Measurements from ENCODE around the gene LDAF1.

DNA sequence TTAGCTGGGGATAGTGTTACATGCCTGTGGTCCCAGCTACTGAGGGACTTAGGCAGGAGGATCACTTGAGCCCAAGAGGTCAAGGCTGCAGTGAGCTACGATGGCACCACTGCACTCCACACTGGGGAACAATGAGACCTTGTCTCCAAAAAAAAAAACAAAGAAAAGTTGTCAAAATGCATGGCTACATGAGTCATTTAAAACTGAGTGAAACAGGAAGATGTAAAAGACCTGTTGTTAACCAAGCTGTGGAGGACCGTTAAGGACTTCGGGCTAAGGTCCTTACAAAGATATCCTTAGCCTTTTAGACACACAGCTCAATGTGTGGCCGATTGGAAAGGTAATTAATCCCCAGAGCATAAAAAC lies 27.8 kb downstream of the LDAF1 start:
- no peak for TF ChIP-seq POLR2A (IDR thresholded peaks at IDR 0.05)
- TF ChIP-seq, protein P1, sequence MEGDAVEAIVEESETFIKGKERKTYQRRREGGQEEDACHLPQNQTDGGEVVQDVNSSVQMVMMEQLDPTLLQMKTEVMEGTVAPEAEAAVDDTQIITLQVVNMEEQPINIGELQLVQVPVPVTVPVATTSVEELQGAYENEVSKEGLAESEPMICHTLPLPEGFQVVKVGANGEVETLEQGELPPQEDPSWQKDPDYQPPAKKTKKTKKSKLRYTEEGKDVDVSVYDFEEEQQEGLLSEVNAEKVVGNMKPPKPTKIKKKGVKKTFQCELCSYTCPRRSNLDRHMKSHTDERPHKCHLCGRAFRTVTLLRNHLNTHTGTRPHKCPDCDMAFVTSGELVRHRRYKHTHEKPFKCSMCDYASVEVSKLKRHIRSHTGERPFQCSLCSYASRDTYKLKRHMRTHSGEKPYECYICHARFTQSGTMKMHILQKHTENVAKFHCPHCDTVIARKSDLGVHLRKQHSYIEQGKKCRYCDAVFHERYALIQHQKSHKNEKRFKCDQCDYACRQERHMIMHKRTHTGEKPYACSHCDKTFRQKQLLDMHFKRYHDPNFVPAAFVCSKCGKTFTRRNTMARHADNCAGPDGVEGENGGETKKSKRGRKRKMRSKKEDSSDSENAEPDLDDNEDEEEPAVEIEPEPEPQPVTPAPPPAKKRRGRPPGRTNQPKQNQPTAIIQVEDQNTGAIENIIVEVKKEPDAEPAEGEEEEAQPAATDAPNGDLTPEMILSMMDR (IDR thresholded peaks at IDR 0.05) = no peak
- no peak for TF ChIP-seq POLR2AphosphoS5 (IDR thresholded peaks at IDR 0.05; ENCODE audit: insufficient read depth in 1 of 2, low read depth in 1 of 2)

Data from vagina (tissue), 2 donors.